GM21423 (cell line): ENCODE measurements around the gene PBOV1.

Experiments used
- ATAC-seq: cut with Tn5 transposase; IDR thresholded peaks from one replicate; pipeline ENCODE4 v1.9.1; 2021; ENCODE audit warnings: mild to moderate bottlenecking, moderate library complexity; ENCODE audit not compliant: unreplicated experiment

Gene PBOV1

GRCh38 chr6:138205437-138206094 lies 12.7 kb downstream of the PBOV1 start:
- ATAC-seq: no peak

- ATAC-seq: no peak
These were observed 13.4 kb downstream of the PBOV1 start for GRCh38 chr6:138204792-138205384.

- ATAC-seq: no peak
These were observed 14.0 kb downstream of the PBOV1 start for GRCh38 chr6:138204303-138204702.

- ATAC-seq: no peak
These were observed 15.0 kb downstream of the PBOV1 start for GRCh38 chr6:138203315-138203714.

- ATAC-seq: no peak
These were observed 16.5 kb downstream of the PBOV1 start for GRCh38 chr6:138201836-138202235.

GRCh38 chr6:138198430-138199091 lies 19.7 kb downstream of the PBOV1 start:
- no peak for ATAC-seq

- ATAC-seq: no peak
These were observed 20.7 kb downstream of the PBOV1 start for GRCh38 chr6:138197570-138197969.

- ATAC-seq: no peak
These were observed 22.1 kb downstream of the PBOV1 start for GRCh38 chr6:138196122-138196738.

- ATAC-seq: no peak
These were observed 24.0 kb downstream of the PBOV1 start for GRCh38 chr6:138194287-138194686.

GRCh38 chr6:138188278-138188941 lies 29.9 kb downstream of the PBOV1 start:
- ATAC-seq: no peak

GRCh38 chr6:138187156-138187555 lies 31.1 kb downstream of the PBOV1 start:
- ATAC-seq: no peak

GRCh38 chr6:138184230-138184629 lies 34.1 kb downstream of the PBOV1 start:
- no peak for ATAC-seq

GRCh38 chr6:138183790-138184134 lies 34.5 kb downstream of the PBOV1 start:
- no peak for ATAC-seq

- no peak for ATAC-seq
These were observed 35.1 kb downstream of the PBOV1 start for GRCh38 chr6:138182939-138183789.

GRCh38 chr6:138176652-138177232 lies 41.5 kb downstream of the PBOV1 start:
- ATAC-seq: no peak

GRCh38 chr6:138175596-138175995 lies 42.7 kb downstream of the PBOV1 start:
- ATAC-seq: no peak
